Stimulated activated CD4-positive, alpha-beta T cell treated with anti-CD3 and anti-CD28 coated beads, Interleukin-4, amount 100 ng/mL, for 1 hour (primary cell): ENCODE data around the gene TFAP2E.

Experiments used
- DNase-seq: peaks from one replicate; pipeline ENCODE4 v3.0.0-alpha.2; 2020

The TFAP2E gene

DNA sequence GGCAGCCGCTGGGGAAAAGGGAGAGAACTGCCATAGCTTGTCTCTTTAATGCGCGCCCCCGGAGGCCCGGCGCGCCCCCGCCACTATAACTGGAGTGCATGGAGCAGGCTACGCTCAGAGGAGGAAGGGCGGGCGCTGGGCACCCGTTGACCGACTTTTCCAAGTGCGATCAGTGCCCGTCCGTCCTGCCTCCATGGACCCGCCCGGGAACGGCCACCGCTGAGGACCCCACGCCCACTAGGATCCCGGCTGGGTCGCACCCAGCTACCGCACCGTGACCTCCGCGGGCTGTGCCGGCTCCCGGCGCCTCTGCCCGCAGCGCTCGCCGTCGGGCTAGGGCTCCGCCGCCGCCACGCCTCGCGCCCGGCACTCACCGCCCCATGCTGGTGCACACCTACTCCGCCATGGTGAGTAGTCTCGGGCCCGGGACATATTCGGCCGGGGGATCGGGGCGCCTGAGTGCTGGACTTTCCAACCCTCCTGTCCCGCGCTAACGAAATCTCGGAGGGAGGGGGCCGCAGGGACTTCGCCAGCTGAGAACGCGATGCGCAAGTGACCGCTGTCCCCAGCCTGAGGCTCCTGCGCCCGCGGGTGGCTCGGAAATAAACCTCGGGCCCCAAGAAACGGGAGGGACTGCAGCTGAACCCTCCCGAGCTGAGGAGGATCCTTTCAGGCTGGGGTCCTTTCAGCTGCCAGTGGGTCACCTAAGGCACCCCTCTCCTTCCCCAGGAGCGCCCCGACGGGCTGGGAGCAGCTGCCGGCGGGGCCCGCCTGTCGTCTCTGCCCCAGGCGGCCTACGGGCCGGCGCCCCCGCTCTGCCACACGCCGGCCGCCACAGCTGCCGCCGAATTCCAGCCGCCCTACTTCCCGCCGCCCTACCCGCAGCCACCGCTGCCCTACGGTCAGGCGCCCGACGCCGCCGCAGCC lies at the start of gene TFAP2E:
TSS of gene TFAP2E (plus strand) at position 117 of the 927 bp plus-strand sequence. CDS start at position 381, 264 bp downstream.
- no peak for DNase-seq

DNA sequence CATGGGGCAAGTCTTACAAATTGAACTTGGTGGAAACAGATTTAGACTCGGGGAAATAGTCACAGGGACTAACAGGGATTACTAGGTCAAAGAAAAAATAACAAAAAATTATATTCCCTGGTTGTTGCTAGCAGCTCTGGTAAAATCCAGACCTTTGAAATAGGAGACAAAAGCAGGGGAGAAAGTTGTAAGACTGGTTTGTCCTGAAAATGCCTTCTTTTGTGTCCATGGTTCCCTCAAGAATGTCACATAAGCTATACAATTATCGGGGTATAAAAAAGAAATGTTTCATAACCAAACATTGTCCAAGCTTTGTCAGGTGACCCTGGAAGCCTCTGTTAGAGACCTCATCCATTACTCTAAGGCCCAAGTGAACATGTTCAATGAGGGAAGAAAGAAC lies 49.0 kb upstream of the TFAP2E start:
- no peak for DNase-seq

DNA sequence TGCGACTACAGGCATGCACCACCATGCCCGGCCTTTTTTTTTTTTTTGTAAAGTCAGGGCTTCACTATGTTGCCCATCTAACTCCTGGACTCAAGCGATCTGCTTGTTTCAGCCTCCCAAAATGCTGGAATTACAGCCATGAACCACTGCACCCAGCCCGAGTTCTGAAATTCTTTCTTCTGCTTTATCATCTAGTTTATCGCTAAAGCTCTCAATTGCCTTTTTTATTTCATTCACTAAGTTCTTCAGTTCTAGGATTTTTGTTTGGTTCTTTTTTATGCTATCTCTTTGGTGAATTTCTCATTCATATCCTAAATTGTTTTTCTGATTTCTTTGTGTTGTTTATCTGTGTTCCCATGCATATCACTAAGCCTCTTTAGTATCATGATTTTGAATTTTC lies 42.9 kb upstream of the TFAP2E start:
- DNase-seq: no peak

DNA sequence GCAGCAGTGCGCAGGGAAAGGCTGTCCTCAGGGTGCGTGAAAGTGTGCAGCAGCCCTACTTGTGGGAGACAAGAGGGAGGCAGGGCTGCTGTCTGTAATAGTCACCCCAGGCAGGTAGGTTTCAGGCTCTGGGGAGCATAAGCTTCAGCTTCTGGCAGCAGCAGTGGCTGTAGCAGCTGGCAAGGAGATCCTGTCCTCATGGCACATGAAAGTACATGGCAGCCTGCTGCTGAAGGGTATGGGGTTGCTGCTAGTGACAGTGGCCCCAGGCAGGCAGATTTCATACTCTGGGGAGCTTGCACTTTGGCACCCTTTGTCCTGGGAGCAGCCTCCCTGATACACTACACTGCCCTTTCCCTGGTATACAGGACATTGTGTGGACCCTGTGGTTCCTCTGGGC lies 42.2 kb upstream of the TFAP2E start:
- no peak for DNase-seq

DNA sequence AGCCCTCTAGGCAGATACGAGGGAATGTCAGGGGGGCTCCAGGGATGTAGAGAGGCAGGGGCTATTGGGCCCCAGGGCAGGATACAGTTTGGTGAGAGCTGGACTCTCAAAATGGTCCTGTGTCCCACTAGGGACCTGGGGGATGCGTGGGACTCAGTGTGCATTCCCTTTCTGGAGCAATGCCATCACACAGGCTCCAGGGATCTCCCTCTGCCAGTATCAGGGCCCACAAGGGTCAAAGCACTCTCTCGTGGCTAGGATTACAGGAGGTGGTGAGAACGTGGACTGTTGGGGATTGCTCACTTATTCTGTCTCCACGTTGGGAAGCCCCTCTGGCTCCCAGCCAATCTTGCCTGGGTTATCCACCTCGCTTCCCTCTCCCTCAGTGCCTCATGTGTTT lies 41.7 kb upstream of the TFAP2E start:
- no peak for DNase-seq

GRCh38 chr1:35532497-35533223 lies 40.5 kb upstream of the TFAP2E start:
- DNase-seq: no peak

GRCh38 chr1:35533586-35533985 lies 39.5 kb upstream of the TFAP2E start:
- no peak for DNase-seq

- DNase-seq: no peak
Measured at GRCh38 chr1:35535243-35535642, 37.9 kb upstream of the TFAP2E start.

DNA sequence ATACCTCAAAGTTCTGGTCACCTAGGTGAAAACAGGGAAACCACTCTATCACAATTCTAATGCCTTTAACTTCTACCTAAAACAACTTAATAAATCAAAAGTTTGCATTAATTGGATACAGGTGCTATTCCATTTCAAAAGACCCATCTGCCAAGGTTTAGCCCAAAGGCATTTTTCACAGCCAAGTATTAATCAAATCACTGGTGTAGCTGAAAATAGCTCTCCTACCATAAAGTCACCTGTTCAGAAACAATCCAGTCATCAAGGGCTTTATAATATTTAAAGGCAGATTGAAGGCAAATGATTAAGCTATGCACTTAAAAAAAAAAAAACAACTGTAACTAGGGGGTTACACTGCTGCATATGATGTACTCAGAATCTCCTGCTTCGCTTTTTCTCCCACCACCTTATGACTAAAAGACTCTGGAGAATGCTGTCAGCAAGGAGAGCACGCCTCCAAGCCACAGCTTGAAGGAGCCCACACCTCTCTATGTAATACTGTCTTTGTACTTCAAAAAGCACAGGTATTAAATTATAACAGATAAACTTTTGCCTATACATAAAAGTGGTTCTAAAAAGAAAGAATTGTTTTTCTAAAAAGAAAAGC lies 36.5 kb upstream of the TFAP2E start:
- DNase-seq: no peak

DNA sequence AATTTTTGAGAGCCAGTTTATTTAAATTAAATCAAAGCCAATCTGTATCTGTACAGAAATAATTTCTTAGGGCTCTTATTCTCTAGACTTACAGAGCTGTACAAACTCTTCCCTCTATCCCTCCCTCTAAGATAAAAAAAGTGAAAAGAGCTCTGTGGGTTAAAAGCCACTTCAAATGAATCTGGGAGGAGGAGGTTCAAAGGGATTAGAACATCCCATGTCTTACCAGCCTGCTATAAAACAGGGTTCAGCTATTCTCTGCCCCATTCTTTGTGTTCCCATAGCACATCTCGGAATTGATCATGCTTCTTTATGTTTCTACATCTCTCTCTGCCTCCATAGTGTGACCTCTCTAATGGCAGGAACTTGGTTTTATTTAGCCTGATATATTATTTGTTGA lies 35.3 kb upstream of the TFAP2E start:
- no peak for DNase-seq

DNA sequence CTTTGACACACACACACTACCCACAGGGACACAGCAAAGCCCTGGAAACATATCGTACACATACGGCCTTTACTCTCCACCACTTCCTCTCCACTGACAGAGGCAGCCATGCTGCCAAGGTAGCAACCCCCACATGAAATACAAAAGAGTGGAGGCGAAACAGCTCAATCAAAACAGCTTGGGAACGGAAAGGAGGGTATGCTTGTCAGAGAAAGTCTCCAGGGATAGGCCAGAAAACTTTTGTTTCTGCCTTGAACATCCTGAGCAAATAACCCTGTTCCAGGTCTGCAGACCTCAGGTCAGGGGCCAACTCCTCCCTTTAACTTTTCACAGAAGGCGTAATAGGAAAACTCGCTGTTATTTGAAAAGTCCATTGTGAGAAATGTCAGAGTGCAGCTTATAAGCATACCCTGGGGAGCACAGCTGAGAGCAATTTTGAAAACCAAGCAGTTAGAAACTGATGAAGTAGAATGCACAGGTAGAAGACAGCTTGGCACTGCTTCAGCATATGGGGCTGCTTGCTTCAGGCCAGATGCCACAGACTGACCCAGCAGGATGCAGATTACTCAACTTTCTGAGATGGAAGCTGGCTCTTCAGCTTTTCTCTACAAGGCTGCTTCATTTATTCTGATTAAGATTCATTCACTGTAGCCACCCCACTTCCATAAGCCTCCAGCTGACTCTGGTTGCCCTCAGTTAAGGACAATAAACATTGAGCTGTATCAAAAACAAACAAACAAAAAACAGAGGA lies 33.9 kb upstream of the TFAP2E start:
- DNase-seq: no peak

DNA sequence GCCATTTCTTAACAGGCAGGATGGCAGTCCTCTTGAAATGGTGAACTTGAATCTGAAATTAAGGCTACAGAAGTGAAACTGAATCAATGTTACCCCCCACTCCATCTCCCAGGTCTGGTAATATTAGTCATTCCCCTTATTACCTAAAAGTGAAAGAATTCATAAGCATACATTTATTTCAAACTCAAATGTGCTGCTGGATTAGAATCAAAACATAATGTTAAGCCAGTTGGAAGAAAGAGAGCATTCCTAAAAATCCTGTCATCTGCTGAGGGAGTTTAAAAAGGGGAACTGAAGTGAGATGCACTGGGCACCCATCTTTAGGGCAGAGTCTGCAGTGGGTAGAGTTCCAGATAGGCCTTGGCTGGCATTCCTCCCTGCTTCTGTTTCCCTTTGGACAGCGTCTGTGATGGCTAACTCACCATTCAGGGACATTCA lies 33.3 kb upstream of the TFAP2E start:
- no peak for DNase-seq

GRCh38 chr1:35544976-35545375 lies 28.1 kb upstream of the TFAP2E start:
- peak; percentile 44 for DNase-seq

DNA sequence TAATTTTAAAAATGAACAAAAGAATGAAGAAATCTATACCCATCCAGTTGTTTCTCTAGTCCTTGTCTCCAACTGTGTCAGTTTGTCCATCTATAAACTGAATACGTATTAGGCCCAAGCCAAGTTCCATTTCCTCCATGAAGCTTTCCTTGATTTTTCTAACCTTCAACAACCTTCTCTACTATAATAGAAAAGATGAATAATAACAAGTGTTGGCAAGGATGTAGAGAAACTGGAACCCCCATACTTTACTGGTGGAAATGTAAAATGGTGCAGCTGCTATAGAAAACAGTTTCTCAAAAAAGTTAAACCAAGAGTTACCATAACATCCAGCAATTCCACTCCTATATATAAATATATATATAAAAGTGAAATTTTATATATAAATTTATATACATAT lies 26.5 kb upstream of the TFAP2E start:
- DNase-seq: no peak

- no peak for DNase-seq
Measured at GRCh38 chr1:35553851-35554250, 19.3 kb upstream of the TFAP2E start.

- DNase-seq: no peak
Measured at GRCh38 chr1:35554266-35555211, 18.6 kb upstream of the TFAP2E start.

GRCh38 chr1:35555212-35555584 lies 17.9 kb upstream of the TFAP2E start:
- DNase-seq: no peak

- no peak for DNase-seq
Measured at GRCh38 chr1:35555601-35556477, 17.3 kb upstream of the TFAP2E start.

DNA sequence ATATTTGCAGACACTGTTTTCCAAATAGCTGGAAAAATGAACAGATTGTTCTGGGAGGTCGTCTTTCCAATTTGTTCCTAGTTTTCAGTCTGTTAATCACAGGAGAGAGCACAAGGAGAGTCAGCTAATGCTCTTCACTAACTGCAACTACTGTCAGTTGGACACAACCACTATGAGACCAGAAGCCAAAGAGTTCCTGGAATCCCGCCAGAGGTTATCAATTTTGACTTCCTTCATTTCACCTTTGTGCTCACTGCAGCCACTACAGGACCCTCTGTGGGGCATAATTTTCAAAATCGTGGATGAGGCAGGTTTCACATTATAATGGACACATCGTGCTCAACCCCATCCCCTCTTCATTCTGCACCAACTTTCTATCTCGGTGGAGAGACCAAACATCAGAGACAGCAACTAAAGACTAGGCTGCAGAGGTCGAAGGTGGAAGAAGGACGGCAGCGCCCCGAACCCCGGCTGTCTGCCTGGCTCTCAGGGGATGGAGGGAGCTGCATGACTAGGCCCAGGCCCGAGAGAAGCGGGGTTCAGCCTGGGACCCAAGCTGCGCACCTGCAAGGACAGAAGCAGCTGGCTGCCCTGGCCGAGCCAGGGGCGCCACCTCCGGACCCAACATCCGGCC lies 16.5 kb upstream of the TFAP2E start:
- no peak for DNase-seq

- no peak for DNase-seq
Measured at GRCh38 chr1:35557118-35557610, 15.9 kb upstream of the TFAP2E start, which contains the start of gene KIAA0319L. Gene KIAA0319L, minus strand, starts transcription at chr1:35557403. Its CDS starts 2,912 bp downstream, at chr1:35554491.
